Measurements from ENCODE around the gene TEKT2.

DNA sequence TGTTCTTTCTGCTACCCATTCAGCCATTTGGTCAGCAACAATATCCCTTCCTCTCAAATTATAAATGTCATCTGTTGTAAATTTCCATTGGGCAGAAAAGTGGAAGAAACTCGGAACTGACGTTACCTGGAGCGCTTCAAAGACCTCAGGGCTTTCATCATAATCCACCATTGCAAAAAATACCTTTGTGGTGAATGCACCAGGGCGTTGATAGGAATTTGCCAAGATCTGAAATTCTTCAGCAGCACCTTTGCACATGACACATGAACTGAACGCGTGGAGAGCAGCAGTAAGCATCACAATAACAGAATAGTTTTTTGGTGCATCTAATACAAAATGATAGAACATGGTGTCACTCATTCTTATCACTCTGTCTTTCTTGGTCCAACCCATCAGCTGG is 3.1 kb upstream of the TEKT2 start:
- TF ChIP-seq, protein P1, sequence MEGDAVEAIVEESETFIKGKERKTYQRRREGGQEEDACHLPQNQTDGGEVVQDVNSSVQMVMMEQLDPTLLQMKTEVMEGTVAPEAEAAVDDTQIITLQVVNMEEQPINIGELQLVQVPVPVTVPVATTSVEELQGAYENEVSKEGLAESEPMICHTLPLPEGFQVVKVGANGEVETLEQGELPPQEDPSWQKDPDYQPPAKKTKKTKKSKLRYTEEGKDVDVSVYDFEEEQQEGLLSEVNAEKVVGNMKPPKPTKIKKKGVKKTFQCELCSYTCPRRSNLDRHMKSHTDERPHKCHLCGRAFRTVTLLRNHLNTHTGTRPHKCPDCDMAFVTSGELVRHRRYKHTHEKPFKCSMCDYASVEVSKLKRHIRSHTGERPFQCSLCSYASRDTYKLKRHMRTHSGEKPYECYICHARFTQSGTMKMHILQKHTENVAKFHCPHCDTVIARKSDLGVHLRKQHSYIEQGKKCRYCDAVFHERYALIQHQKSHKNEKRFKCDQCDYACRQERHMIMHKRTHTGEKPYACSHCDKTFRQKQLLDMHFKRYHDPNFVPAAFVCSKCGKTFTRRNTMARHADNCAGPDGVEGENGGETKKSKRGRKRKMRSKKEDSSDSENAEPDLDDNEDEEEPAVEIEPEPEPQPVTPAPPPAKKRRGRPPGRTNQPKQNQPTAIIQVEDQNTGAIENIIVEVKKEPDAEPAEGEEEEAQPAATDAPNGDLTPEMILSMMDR (IDR thresholded peaks at IDR 0.05 in 4 of 5, conservative IDR thresholded peaks at IDR 0.05 in 1 of 5) = no peak
- no peak for TF ChIP-seq POLR2A (IDR thresholded peaks at IDR 0.05)

All from gastrocnemius medialis (tissue), 4 donors.